Hepatocyte (in vitro differentiated cells): ENCODE measurements around the gene TOB2. TPM values are rescaled to one million over a fixed set of nuclear protein-coding genes. Genes with fewer than 3 reads are reported as not detected.
A peak's percentile ranks its signal among the peaks of the same experiment; 100 is the strongest.

ENCODE experiments used
- DNase-seq: peaks from one replicate; pipeline ENCODE4 v3.0.0-alpha.2; 2016; ENCODE audit warnings: low spot score
- H2AFZ ChIP-seq: fragments of 200-600 bp; sonication (generic); 2 replicates; pipeline ENCODE4 v1.6.0; 2016; ENCODE audit warnings: antibody characterized with exemption, mild to moderate bottlenecking
- H3K27ac ChIP-seq: fragments of 200-600 bp; sonication (generic); 2 replicates; pipeline ENCODE4 v1.5.1; 2016; ENCODE audit warnings: mild to moderate bottlenecking
- H3K27me3 ChIP-seq: fragments of 200-600 bp; sonication (generic); 2 replicates; pipeline ENCODE4 v1.6.1; 2016
- H3K36me3 ChIP-seq: fragments of 200-600 bp; sonication (generic); replicated peaks from 2 replicates; pipeline ENCODE4 v1.5.1; 2016; ENCODE audit warnings: low read depth; ENCODE audit not compliant: insufficient read depth
- H3K4me1 ChIP-seq: fragments of 200-600 bp; sonication (generic); 2 replicates; pipeline ENCODE4 v1.5.1; 2016; ENCODE audit warnings: mild to moderate bottlenecking, moderate library complexity; ENCODE audit not compliant: insufficient read depth
- H3K4me2 ChIP-seq: fragments of 200-600 bp; sonication (generic); 2 replicates; pipeline ENCODE4 v1.6.0; 2016
- H3K4me3 ChIP-seq: fragments of 200-600 bp; sonication (generic); 2 replicates; pipeline ENCODE4 v1.5.1; 2016; ENCODE audit warnings: mild to moderate bottlenecking
- H3K79me2 ChIP-seq: fragments of 200-600 bp; sonication (generic); 2 replicates; pipeline ENCODE4 v1.6.0; 2017; ENCODE audit warnings: mild to moderate bottlenecking
- H3K9me2 ChIP-seq: fragments of 200-600 bp; sonication (generic); replicated peaks from 2 replicates; pipeline ENCODE4 v1.6.0; 2017; ENCODE audit warnings: mild to moderate bottlenecking; ENCODE audit not compliant: insufficient read depth
- H3K9me3 ChIP-seq: fragments of 200-600 bp; sonication (generic); 2 replicates; pipeline ENCODE4 v1.5.1; 2016; ENCODE audit warnings: low read depth, mild to moderate bottlenecking
- H4K20me1 ChIP-seq: fragments of 200-600 bp; sonication (generic); 2 replicates; pipeline ENCODE4 v1.6.0; 2016; ENCODE audit warnings: mild to moderate bottlenecking; ENCODE audit not compliant: insufficient read depth, poor library complexity, severe bottlenecking
- CTCF ChIP-seq: fragments of 200-600 bp; sonication (generic); IDR thresholded peaks from 2 replicates; pipeline ENCODE4 v1.5.1; 2016; ENCODE audit warnings: antibody characterized with exemption, mild to moderate bottlenecking; ENCODE audit not compliant: poor library complexity
- EZH2 ChIP-seq: fragments of 200-600 bp; sonication (generic); IDR thresholded peaks from 2 replicates; pipeline ENCODE4 v1.6.1; 2016; ENCODE audit warnings: antibody characterized with exemption, mild to moderate bottlenecking, borderline replicate concordance
- EZH2phosphoT487 ChIP-seq: fragments of 200-600 bp; sonication (generic); IDR thresholded peaks from one replicate; pipeline ENCODE4 v1.6.1; 2018; ENCODE audit warnings: antibody characterized with exemption, mild to moderate bottlenecking, low read depth, moderate library complexity; ENCODE audit not compliant: unreplicated experiment, severe bottlenecking
- WGBS: methylation state at CpG from one replicate; pipeline ENCODE4 v1.1.6; 2016; ENCODE audit warnings: low lambda C conversion rate; ENCODE audit errors: missing lambda C conversion rate; 5-methylcytosine and 5-hydroxymethylcytosine counted together
- polyA plus RNA-seq: library from polyadenylated mRNA; unstranded; fragments of >200 nt; fragmentation: Nextera tagmentation; extraction: Ambion mirVana; gene quantifications from 2 replicates; pipeline ENCODE4 v1.2.1, GENCODE V29; 2016
- total RNA-seq: library from RNA; depleted of rRNA; stranded (reverse); fragments of >200 nt; gene quantifications from 2 replicates; pipeline ENCODE4 v1.2.3, GENCODE V29; 2014

TOB2 gene
- total and polyA plus RNA-seq, 2 experiments from 2014 or later, result 37.8 to 38.5 TPM

DNA sequence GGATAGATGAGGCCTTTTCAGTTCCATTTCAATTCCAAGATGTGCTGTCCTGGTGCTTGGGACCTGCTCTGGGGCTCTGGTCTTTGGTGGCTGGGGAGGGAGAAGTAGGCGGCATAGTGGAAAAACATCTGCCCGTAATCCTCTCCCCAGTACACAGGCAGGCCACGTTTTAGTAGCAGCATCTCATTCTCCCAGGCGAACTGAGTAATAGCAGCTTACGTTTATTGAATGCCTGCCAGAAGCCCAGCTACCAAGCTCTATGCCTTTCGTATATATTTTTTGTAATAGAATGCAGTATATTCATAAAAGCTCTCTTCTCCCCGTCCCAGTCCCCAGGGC lies 33.8 kb upstream of the TOB2 start:
- TF ChIP-seq EZH2 (no peak), EZH2phosphoT487 (no peak), CTCF (no peak)
- Histone ChIP-seq H4K20me1 (peaks cover 58% of the 10 kb centered on the region), H3K4me3 (no peak overlapping the region), H3K27me3 (no peaks in the 10 kb centered on the region), H3K4me2 (peak overlapping the region; percentile 42), H3K36me3 (no peaks in the 10 kb centered on the region), H3K9me3 (no peaks in the 10 kb centered on the region), H3K4me1 (peaks cover 31% of the 10 kb centered on the region), H3K27ac (peak overlapping the region; percentile 78), H2AFZ (no peak overlapping the region), H3K9me2 (no peaks in the 10 kb centered on the region), H3K79me2 (peaks cover 100% of the 10 kb centered on the region)
- DNase-seq, result peak; percentile 68
- 56% methylated on average over 7 of the region's 7 CpGs for WGBS

DNA sequence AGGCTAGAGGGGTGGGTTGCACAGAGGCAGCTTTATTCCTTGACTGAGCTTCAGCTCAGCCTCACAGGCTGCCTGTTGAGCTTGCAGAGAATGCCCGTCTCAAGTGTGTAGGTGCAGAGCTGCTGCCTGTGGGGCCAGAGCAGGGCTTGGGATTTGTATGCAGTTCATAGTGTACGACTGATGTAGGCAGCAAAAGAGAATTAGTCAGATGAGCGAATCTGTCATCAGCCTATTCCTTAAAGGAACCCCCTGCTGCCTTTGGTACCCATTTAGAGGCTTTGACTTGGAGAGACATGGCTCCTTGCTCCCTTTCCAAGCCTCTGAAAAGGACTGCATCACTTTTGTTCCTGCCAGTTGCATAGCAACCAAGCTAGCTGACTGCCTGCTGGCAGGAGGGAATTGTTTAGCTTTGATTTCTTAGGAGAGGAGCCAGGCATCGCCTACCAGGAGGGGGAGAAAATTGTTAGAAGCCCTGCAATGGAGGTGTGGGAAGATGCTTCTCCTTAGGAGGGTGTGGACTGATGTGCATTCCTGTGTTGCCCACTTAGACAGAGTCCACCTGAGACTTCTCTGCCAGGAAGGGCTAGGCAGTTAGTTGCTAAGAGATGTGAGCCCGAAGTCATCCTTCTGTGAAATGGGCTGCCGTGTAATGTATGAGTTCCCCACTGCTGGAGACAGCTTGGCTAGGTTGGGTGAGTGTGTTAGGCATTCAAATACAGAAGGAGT lies 33.2 kb upstream of the TOB2 start:
- WGBS, result 82% methylated on average over 6 of the region's 6 CpGs
- Histone ChIP-seq H3K9me3 (no peaks in the 10 kb centered on the region), H2AFZ (no peak overlapping the region), H3K4me2 (peak overlapping the region; percentile 42), H4K20me1 (peaks cover 54% of the 10 kb centered on the region), H3K9me2 (no peaks in the 10 kb centered on the region), H3K36me3 (no peaks in the 10 kb centered on the region), H3K4me1 (peaks cover 34% of the 10 kb centered on the region), H3K27me3 (no peaks in the 10 kb centered on the region), H3K27ac (peak overlapping the region; percentile 78), H3K4me3 (no peak overlapping the region), H3K79me2 (peaks cover 99% of the 10 kb centered on the region)
- TF ChIP-seq CTCF (no peak), EZH2phosphoT487 (no peak), EZH2 (no peak)
- DNase-seq, result peak; percentile 33

GRCh38 chr22:41478891-41479521 lies 32.4 kb upstream of the TOB2 start:
- DNase-seq, result peak; percentile 44
- TF ChIP-seq EZH2phosphoT487 (no peak), EZH2 (no peak), CTCF (no peak)
- H3K79me2 ChIP-seq, result peaks cover 97% of the 10 kb centered on the region
- H4K20me1 ChIP-seq, result peaks cover 50% of the 10 kb centered on the region
- H3K4me1 ChIP-seq, result peaks cover 34% of the 10 kb centered on the region
- peak overlapping the region; percentile 42 for H3K4me2 ChIP-seq
- WGBS, result 88% methylated on average over 7 of the region's 7 CpGs
- H3K9me3 ChIP-seq, result no peaks in the 10 kb centered on the region
- no peaks in the 10 kb centered on the region for H3K36me3 ChIP-seq
- H3K9me2 ChIP-seq, result no peaks in the 10 kb centered on the region
- no peaks in the 10 kb centered on the region for H3K27me3 ChIP-seq
- H2AFZ ChIP-seq, result no peak overlapping the region
- peak overlapping the region; percentile 78 for H3K27ac ChIP-seq
- H3K4me3 ChIP-seq, result no peak overlapping the region
